ENCODE results near the gene MMP27.

Gene MMP27

GRCh38 chr11:102703826-102704493 lies 1.6 kb downstream of the MMP27 start:
- no peak for DNase-seq

- no peak for DNase-seq
These were observed 10.4 kb downstream of the MMP27 start for GRCh38 chr11:102695201-102695600.

- DNase-seq: no peak
These were observed 19.8 kb downstream of the MMP27 start for GRCh38 chr11:102685754-102686153.

- no peak for DNase-seq
These were observed 20.2 kb downstream of the MMP27 start for GRCh38 chr11:102685338-102685737.

- no peak for DNase-seq
These were observed 22.3 kb downstream of the MMP27 start for GRCh38 chr11:102683277-102683676.

GRCh38 chr11:102680945-102681344 lies 24.6 kb downstream of the MMP27 start:
- DNase-seq: no peak

- no peak for DNase-seq
These were observed 27.5 kb downstream of the MMP27 start for GRCh38 chr11:102678022-102678421.

- DNase-seq: no peak
These were observed 29.5 kb downstream of the MMP27 start for GRCh38 chr11:102676084-102676483.

- DNase-seq: no peak
These were observed 35.9 kb downstream of the MMP27 start for GRCh38 chr11:102669664-102670063.

GRCh38 chr11:102666331-102666957 lies 39.1 kb downstream of the MMP27 start:
- DNase-seq: peak; percentile 37

- DNase-seq: peak; percentile 5
These were observed 41.4 kb downstream of the MMP27 start for GRCh38 chr11:102664001-102664752.

GRCh38 chr11:102662607-102663006 lies 43.0 kb downstream of the MMP27 start:
- DNase-seq: no peak

GRCh38 chr11:102661040-102661439 lies 44.5 kb downstream of the MMP27 start:
- no peak for DNase-seq

GRCh38 chr11:102656528-102656927 lies 49.0 kb downstream of the MMP27 start:
- no peak for DNase-seq

- DNase-seq: no peak
These were observed 50.0 kb downstream of the MMP27 start for GRCh38 chr11:102655547-102655946.

GRCh38 chr11:102654761-102655160 lies 50.8 kb downstream of the MMP27 start:
- no peak for DNase-seq

- DNase-seq: no peak
These were observed 51.8 kb downstream of the MMP27 start for GRCh38 chr11:102653744-102654291.

- no peak for DNase-seq
These were observed 58.1 kb downstream of the MMP27 start for GRCh38 chr11:102647430-102647829.

GRCh38 chr11:102643941-102644340 lies 61.6 kb downstream of the MMP27 start:
- DNase-seq: no peak
